ENCODE data around the gene MAGEA10. TPM values are rescaled to one million over a fixed set of nuclear protein-coding genes. Genes with fewer than 3 reads are reported as not detected.

Gene MAGEA10
- total and polyA plus RNA-seq, 9 of the 15 experiments (the other 6 are each of a cell fraction or from before 2014, with no cell fraction given): 0.06 to 0.45 (median 0.15) TPM; not detected in 4

DNA sequence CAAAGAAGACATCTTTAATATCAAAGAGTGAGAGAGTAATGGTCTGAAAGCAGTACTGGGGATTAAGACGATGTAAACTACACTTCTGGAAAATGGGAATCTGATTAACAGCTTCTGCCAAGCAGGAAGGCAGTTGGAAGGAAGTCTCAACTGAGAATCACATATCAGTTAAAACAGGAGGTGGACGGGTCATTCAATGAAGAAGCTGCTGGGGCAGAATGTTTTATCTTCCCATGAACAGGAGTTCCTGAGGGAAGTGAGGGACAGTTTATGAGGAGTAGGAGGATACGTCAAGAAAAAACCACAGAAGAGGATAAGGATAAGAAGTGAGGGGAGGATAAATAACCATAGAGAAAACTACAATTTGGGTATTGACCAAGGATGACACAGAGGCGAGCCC, 38.7 kb upstream of the MAGEA10 start (continued):
- TF ChIP-seq ZNF780A (CRISPR knock-in tag; IDR thresholded peaks at IDR 0.05) (no peak), FOS (IDR thresholded peaks at IDR 0.05; ENCODE audit: extremely low read depth, insufficient read length) (no peak), ZEB2 (IDR thresholded peaks at IDR 0.05) (peak; percentile 60; the same call in 1 of the 2 replicates), ETV1 (tag; conservative IDR thresholded peaks at IDR 0.05; ENCODE audit: low read depth) (peak; percentile 93), NR3C1 (CRISPR knock-in tag; IDR thresholded peaks at IDR 0.05) (no peak), CHD1 (IDR thresholded peaks at IDR 0.05; ENCODE audit: low read length) (no peak), RNF2 (IDR thresholded peaks at IDR 0.05) (peak; percentile 98), SMAD3 (CRISPR knock-in tag; conservative IDR thresholded peaks at IDR 0.05) (peak; percentile 39; the same call in 1 of the 2 replicates), ZNF184 (CRISPR knock-in tag; IDR thresholded peaks at IDR 0.05) (no peak), NR1H2 (CRISPR knock-in tag; IDR thresholded peaks at IDR 0.05) (no peak), MAZ (CRISPR knock-in tag; conservative IDR thresholded peaks at IDR 0.05 in 1 of 2, IDR thresholded peaks at IDR 0.05 in 1 of 2) (no peak), RBM14 (IDR thresholded peaks at IDR 0.05; ENCODE audit: borderline replicate concordance, insufficient read depth, low read depth, low read length) (no peak), PHF21A (IDR thresholded peaks at IDR 0.05; ENCODE audit: borderline replicate concordance, low read depth) (peak; percentile 13; the same call in 1 of the 2 replicates), DPF2 (IDR thresholded peaks at IDR 0.05) (peak; percentile 95), NONO (IDR thresholded peaks at IDR 0.05; ENCODE audit: low read depth in 2 of 2, low read length in 1 of 2) (peak in 1 of 2 experiments; percentile 30; a peak in 1 of 4 replicates), PURB (CRISPR knock-in tag; IDR thresholded peaks at IDR 0.05; ENCODE audit: low read depth) (no peak), RFX1 (IDR thresholded peaks at IDR 0.05) (no peak)
- TF ChIP-seq, protein P1, sequence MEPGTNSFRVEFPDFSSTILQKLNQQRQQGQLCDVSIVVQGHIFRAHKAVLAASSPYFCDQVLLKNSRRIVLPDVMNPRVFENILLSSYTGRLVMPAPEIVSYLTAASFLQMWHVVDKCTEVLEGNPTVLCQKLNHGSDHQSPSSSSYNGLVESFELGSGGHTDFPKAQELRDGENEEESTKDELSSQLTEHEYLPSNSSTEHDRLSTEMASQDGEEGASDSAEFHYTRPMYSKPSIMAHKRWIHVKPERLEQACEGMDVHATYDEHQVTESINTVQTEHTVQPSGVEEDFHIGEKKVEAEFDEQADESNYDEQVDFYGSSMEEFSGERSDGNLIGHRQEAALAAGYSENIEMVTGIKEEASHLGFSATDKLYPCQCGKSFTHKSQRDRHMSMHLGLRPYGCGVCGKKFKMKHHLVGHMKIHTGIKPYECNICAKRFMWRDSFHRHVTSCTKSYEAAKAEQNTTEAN (CRISPR knock-in tag; IDR thresholded peaks at IDR 0.05): no peak
- TF ChIP-seq, protein P2, sequence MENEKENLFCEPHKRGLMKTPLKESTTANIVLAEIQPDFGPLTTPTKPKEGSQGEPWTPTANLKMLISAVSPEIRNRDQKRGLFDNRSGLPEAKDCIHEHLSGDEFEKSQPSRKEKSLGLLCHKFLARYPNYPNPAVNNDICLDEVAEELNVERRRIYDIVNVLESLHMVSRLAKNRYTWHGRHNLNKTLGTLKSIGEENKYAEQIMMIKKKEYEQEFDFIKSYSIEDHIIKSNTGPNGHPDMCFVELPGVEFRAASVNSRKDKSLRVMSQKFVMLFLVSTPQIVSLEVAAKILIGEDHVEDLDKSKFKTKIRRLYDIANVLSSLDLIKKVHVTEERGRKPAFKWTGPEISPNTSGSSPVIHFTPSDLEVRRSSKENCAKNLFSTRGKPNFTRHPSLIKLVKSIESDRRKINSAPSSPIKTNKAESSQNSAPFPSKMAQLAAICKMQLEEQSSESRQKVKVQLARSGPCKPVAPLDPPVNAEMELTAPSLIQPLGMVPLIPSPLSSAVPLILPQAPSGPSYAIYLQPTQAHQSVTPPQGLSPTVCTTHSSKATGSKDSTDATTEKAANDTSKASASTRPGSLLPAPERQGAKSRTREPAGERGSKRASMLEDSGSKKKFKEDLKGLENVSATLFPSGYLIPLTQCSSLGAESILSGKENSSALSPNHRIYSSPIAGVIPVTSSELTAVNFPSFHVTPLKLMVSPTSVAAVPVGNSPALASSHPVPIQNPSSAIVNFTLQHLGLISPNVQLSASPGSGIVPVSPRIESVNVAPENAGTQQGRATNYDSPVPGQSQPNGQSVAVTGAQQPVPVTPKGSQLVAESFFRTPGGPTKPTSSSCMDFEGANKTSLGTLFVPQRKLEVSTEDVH (IDR thresholded peaks at IDR 0.05; ENCODE audit: low read depth, partially characterized antibody): peak; percentile 36
- TF ChIP-seq, protein P3, sequence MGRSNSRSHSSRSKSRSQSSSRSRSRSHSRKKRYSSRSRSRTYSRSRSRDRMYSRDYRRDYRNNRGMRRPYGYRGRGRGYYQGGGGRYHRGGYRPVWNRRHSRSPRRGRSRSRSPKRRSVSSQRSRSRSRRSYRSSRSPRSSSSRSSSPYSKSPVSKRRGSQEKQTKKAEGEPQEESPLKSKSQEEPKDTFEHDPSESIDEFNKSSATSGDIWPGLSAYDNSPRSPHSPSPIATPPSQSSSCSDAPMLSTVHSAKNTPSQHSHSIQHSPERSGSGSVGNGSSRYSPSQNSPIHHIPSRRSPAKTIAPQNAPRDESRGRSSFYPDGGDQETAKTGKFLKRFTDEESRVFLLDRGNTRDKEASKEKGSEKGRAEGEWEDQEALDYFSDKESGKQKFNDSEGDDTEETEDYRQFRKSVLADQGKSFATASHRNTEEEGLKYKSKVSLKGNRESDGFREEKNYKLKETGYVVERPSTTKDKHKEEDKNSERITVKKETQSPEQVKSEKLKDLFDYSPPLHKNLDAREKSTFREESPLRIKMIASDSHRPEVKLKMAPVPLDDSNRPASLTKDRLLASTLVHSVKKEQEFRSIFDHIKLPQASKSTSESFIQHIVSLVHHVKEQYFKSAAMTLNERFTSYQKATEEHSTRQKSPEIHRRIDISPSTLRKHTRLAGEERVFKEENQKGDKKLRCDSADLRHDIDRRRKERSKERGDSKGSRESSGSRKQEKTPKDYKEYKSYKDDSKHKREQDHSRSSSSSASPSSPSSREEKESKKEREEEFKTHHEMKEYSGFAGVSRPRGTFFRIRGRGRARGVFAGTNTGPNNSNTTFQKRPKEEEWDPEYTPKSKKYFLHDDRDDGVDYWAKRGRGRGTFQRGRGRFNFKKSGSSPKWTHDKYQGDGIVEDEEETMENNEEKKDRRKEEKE (IDR thresholded peaks at IDR 0.05; ENCODE audit: borderline replicate concordance in 1 of 2, control insufficient read depth in 1 of 2, low read depth in 2 of 2, low read length in 1 of 2): no peak
- TF ChIP-seq, protein P4, sequence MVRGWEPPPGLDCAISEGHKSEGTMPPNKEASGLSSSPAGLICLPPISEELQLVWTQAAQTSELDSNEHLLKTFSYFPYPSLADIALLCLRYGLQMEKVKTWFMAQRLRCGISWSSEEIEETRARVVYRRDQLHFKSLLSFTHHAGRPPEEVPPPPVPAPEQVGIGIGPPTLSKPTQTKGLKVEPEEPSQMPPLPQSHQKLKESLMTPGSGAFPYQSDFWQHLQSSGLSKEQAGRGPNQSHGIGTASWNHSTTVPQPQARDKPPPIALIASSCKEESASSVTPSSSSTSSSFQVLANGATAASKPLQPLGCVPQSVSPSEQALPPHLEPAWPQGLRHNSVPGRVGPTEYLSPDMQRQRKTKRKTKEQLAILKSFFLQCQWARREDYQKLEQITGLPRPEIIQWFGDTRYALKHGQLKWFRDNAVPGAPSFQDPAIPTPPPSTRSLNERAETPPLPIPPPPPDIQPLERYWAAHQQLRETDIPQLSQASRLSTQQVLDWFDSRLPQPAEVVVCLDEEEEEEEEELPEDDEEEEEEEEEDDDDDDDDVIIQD (CRISPR knock-in tag; IDR thresholded peaks at IDR 0.05): no peak
